ENCODE data around the gene CDC14A.

DNA sequence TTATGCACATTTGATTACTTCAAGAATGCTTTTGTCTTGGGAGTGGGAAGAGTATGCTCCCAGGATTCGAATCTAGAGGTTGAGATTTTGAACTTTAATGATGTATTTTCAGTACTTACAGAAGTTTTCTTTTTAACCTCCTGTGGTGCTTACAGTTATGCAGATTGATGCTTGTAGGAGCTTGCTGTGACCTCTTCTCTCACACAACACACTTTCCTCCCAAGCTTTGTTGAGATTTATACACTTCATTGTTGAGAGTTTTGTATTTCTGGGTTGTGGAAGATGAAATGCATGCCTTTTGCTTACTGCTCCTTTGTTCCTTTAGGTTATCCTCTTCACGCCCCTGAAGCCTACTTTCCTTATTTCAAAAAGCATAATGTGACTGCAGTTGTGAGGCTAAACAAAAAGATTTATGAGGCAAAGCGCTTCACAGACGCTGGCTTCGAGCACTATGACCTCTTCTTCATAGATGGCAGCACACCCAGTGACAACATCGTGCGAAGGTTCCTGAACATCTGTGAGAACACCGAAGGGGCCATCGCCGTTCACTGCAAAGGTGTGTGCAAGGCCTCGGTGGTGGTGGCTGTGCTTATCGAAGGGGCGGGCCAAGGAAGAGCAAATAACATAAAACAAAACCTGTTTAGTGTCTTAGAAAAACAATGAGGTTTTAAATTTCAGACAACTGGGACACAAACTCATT is 110.2 kb downstream of the CDC14A start:
- TF ChIP-seq, protein P1, sequence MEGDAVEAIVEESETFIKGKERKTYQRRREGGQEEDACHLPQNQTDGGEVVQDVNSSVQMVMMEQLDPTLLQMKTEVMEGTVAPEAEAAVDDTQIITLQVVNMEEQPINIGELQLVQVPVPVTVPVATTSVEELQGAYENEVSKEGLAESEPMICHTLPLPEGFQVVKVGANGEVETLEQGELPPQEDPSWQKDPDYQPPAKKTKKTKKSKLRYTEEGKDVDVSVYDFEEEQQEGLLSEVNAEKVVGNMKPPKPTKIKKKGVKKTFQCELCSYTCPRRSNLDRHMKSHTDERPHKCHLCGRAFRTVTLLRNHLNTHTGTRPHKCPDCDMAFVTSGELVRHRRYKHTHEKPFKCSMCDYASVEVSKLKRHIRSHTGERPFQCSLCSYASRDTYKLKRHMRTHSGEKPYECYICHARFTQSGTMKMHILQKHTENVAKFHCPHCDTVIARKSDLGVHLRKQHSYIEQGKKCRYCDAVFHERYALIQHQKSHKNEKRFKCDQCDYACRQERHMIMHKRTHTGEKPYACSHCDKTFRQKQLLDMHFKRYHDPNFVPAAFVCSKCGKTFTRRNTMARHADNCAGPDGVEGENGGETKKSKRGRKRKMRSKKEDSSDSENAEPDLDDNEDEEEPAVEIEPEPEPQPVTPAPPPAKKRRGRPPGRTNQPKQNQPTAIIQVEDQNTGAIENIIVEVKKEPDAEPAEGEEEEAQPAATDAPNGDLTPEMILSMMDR (IDR thresholded peaks at IDR 0.05; ENCODE audit: low read length), result no peak
- no peak for TF ChIP-seq EZH2 (IDR thresholded peaks at IDR 0.05; ENCODE audit: borderline replicate concordance, low read length)
